AG20443 (cell line): ENCODE data around the gene KLHL30.

ENCODE experiments used
- DNase-seq: peaks from one replicate; pipeline ENCODE4 v3.0.0; 2012; ENCODE audit warnings: low spot score, mixed read lengths

Gene KLHL30

GRCh38 chr2:238138331-238139195 is at the start of gene KLHL30:
KLHL30 (plus strand) TSS chr2:238138668; CDS start chr2:238140755, 2,087 bp downstream.
- no peak for DNase-seq

- no peak for DNase-seq
These were observed 47.6 kb upstream of the KLHL30 start for GRCh38 chr2:238090887-238091286.

- no peak for DNase-seq
These were observed 46.9 kb upstream of the KLHL30 start for GRCh38 chr2:238091436-238092060.

GRCh38 chr2:238092486-238093035 is 45.9 kb upstream of the KLHL30 start:
- DNase-seq = peak; percentile 13

DNA sequence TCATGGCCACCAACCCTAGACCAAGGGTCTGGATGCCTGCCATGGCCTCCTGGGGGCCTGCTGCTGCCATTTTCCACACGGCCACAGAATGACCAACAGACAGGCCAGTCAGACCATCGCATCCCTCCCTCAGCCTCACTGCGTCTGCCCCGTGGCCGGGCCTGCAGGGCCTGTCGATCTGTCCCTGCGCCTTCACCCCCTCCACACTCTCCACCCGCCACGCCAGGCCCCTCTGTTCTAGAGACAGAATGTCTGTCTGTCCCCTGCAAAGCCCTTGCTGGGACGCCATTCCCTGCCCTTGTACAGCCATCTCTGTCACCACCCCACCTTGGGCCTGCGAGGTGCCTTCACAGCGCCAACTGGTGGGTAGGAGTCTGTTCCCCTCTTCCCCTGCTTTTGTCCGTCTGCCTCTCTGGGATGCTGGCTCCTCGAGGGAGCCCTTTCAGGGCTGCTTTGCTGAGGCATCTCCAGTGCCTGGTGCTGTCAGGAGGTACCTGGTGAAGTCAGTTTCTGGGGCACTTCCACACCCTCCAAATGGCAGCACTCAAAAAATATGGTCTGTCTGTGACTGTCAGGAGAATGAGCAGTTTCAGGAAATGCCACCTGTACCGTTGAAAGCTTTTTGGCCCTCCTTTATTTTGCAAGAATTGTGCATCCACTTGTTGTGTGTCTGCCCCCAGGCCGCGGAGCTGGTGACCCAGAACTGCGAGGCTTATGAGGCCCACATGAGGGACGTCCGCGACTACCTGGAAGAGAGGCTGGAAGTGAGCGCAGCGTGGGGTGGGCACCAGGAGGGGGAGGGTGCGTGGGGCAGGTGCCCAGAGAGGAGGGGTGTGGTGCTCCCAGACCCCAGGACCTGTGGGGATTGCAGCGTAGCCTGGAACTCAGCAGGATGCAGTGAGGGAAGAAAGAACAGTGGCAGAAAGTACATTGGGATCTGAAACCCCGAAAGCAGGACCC is 45.0 kb upstream of the KLHL30 start:
- DNase-seq = peak; percentile 6

- peak; percentile 5 for DNase-seq
These were observed 43.9 kb upstream of the KLHL30 start for GRCh38 chr2:238094438-238095022.

DNA sequence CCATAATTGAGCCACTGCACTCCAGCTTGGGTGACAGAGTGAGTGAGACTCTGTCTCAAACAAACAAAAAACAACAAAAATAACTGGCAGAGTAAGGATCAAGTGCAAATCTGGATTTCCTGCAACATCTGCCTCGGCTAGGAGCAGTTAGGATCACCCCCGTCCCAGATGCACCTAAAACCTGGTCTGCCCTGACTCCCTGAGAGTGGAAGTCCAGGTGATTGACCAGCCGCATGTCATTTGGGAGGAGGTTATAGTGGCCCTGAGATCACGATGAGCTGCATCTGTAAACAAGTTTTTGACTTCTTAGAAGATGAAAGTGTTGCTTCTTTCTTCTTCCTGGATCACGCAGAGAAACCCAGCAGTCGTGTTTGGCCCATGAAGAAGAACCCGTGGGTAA is 43.3 kb upstream of the KLHL30 start:
- DNase-seq = peak; percentile 11

DNA sequence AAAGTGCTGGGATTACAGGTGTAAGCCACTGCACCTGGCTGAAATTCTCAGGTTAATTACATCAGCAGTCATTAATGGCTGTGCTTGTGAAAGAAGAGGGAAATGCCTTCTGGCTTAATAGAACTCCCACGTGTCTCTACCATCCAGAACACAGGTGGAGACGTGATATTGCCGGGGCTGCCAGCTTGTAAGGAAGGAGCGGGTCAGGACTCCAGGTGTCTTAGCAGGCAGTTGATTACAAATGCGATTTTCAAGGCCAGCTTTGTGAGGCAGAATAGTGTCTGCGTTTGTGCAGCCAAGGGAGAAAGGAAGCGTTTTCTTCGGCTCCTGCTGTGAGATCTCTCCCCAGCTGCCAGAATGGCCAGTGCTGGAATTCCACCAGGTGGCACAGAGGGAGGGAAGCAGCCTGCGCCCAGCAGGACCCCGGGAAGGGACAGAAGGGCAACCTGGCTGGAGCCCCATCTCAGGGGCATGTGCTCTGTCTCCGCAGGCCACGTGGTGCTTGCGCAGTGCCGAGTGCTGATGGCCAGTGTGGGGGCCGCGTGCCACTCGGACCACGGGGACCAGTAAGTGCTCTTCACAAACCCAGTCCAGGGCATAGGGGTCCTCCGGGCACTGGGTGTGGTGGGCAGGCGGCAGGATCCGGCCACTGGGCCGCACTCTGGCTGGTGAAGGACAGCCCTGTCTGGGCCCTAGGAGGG is 42.0 kb upstream of the KLHL30 start:
- peak; percentile 8 for DNase-seq

DNA sequence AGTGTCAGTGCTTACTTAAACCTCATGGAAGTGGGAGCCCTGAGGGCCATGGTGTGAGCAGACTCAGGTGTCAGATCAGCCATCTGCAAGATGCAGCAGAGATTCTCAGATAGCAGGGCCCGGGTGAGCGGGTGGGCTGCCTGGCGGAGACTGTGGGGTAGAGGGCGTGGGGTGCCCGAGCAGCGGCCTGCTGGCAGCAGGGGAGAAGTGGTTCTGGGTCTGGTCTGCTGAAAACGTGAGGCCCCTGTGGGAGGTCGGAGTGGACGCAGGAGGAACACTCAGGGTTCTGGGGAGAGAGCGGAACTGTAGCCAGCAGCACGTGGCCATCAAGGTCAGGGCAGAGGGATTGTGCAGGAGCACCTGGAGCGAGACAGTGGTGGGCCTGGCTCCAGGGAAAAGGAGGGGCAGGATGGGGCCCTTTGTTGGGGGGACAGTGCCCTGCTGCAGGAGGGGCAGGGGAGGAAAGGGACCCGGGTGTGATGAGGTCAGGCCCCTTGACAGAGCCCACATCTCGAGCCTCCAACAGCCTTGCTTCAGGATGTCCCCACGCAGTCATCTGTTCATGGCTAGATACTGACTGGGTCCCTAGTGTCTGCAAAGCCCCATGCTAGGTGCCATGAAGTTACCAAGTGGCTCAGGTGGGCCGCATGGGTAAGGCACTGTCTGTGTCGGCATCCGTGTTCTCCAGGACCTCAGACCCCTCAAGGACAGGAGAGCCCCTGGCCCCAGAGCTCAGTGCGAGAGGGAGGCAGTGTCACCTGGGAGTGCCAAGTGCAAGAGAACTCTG is 41.1 kb upstream of the KLHL30 start:
- peak; percentile 9 for DNase-seq

DNA sequence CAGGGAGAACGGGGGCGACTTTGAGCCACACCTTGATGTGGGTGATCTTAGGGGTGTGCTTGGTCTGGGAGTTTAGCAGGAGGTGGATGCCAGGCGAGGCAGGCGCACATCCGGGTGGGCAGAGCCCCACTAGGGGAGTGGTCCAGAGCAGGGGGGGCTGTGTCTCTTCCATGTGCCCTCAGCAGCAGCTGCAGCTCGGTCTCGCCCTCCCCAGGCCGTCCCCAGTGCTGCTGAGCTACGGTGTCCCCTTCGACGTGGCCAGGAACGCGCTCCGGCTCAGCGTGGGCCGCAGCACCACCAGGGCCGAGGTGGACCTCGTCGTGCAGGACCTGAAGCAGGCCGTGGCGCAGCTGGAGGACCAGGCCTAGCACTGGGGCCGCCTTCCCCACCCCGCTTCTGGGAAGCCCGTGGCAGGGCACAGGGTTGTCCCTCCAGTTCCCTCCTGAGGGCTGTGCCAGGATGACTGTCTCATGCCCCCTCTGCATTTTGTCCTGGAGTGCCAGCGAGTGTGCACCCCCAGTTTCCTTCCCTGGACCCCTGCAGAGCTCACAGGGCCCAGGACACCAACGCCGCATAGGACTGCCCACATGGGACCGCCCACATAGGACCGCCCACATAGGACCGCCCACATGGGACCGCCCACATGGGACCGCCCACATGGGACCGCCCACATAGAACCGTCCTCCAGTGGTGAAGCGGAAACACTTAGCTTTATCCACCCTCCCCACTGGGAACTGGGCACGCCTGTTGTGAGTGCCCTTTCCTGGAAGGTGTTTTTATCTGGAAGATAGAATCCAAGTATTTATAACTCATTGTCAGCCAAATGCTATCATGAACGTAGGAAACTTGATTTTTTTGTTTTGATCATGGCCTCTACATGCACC is 40.2 kb upstream of the KLHL30 start:
- DNase-seq = peak; percentile 74

DNA sequence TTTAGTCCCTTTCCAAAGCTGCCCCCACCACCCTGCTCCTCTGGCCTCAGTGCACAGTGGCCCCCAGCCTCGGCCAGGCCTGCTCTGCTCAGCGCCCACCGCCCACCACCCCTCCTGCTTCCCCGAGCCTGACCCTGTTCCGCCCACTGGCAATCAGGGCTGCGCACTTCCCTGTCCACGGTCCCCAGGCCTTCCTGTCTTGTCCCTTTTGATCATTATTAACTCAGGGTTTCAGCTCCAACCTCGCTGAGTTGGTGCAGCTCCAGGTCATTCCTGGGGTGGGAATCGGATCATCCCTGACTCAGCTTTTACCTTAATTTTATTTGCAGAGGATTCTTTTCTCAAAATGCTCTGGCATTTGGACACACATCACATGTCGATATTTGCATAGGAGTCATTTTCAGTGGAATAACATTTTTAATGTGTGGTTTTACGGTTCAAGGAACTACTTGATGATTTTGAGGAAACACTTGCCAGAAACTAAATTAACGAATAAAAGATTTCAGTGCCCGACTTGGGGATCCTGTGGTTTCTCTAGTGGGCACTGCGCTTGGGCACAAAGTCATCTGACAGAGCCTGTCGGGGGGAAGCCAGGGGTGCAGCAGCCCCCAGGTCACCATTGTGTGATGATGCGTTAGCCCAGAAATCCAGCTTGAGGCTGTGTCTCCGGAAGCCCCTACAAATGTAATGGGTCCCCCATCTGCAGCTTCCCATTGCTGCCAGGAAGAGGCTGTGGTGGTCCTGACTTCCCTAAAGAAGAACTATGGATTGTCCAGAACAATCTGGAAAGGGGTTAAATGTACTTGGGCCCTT is 39.4 kb upstream of the KLHL30 start:
- peak; percentile 3 for DNase-seq

DNA sequence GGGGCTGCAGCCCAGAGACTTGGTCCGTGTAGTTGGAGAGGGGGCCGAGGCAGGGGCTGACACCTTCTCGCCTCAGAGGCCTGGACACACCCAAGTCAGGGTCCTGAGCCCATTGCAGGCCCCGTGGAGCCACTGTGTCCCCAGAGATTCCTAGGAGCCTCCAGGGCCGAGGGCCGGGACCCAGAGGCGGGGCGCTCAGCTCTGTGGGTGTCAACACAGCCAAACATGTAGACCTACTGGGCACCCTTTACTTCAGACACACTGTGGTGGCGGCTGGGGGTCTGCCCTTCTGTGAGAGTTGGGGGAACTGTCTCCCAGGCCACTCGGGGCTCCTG is 38.8 kb upstream of the KLHL30 start:
- peak; percentile 4 for DNase-seq

DNA sequence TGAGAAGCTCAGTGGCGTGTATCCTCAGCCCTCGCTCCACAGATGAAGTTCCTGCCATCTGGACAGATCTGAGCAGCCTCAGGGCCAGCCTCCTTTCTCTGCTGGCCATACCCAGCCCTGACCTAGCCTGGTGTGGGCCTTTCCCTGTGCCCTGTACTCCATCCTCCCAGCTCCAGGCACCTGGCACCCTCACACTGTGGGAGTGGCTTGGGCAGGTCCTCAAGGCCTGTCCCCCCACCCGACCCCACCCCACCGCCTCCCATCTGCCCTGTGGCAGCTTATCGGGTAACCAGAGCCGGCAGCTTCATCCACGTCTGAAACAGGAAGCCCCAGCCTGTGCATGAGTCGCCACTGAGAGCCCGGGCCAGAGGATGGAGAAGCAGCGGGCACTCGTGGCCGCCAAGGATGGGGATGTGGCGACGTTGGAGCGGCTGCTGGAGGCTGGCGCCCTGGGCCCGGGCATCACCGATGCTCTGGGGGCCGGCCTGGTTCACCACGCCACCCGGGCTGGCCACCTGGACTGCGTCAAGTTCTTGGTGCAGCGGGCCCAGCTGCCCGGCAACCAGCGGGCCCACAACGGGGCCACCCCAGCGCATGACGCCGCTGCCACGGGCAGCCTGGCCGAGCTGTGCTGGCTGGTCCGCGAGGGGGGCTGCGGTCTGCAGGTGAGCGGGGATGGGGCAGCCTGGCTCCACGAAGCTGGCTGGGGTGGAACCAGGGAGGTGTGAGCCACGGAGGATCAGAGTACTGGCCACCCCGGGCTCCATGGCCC is 38.2 kb upstream of the KLHL30 start, which contains the start of gene ESPNL:
ESPNL (plus strand) TSS at position 292 of the 772 bp plus-strand sequence; CDS start at position 372, 80 bp downstream.
- DNase-seq = peak; percentile 10

DNA sequence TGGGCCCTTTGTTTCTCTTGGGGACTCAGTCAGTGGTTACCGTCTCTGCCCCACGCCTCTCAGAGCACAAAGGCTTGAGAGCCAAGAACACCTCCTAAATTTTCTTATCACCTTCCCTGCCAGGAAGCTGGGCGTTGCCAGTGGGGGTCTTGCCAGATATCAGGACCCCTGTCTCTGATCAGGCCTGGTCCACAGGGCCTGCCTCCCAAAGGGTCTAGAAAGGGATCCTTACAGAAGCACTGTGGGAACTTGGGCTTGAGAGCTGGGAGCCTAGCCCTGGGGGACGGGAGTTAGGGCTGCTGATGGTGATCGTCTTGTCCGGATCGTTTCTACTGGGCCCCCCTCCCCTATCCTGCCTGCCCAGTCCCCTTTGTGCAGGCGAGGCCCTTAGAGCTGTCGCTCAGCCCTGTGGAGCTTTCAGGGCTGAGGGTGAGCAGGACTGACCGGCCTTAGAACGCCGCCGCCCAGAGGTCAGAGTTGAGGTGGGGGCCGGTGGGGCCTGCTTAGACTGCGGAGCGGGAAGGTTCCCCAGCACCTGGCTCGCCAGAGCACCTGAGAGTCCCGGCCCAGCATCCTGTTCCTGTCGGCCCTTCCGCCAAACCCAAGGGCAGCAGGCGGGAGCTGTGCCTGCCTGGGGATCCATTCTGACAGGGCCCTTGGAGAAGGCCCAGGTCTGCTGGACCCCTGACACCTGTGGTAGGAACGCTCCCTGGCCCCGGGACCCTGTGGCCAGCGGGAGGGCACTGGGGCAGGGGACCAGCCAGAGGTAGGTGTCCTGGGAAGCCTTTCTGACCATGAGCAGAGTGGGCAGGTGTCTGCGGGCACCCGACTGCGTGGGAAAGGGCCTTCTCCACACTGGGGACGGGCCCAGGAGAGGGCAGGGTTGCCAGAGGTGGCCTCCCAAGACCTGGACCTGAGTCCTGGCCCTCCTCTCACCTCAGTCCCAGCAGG is 37.4 kb upstream of the KLHL30 start:
- peak; percentile 10 for DNase-seq

DNA sequence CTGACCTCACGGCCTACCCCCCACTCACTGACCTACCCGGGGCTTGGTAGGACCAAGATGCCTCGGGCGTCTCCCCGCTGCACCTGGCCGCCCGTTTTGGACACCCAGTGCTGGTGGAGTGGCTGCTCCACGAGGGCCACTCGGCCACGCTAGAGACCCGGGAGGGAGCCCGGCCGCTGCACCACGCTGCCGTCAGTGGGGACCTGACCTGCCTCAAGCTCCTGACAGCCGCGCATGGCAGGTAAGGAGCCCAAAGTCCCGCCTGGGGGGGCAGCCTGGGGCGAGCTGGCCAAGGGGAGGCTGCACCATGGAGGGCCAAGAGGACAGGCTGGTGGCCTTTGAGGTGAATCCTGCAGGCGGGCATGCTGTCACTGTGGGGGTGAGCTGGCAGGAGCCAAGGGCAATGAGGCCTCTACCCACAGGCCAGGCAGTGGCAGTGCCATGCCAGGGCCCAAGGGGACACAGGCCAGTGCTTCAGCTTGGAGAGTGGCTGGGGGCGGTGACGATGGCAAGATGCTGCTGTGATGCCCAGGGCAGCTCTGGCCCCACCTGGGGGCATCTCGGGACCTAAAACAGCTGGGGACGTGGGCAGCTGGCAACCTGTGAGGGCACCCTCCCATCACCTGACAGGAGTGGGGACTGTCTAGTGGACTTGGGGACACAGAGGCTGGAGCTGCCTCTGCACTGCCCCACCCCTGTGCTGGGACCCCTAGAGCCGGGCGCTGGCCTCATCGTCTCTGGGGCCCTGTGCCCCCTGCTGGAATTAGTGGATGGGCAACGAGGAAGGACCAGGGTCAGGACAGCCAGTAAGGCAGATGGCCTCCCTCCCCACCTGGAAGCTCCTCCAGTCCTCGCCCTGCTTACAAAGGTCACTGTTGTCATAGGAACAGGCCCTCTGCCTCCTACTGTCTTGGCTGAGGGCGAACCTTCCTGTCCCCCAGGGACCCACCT is 36.3 kb upstream of the KLHL30 start:
- DNase-seq = no peak
